HCT116 (cell line): ENCODE results near the gene ITGB1. TPM values are rescaled to one million over a fixed set of nuclear protein-coding genes. Genes with fewer than 3 reads are reported as not detected.

Experiments
- ATAC-seq: fragments of 200-7000 bp; cut with Tn5 transposase; 2 replicates; pipeline ENCODE4 v1.9.1; 2020; ENCODE audit warnings: mild to moderate bottlenecking, moderate library complexity
- BruUV-seq: library from RNA; stranded (reverse); fragments of 400-500 nt; replicated peaks from 2 replicates; lab custom pipeline; 2021; lab: Mats Ljungman, UMichigan
- CTCF ChIA-PET: fragments of 300-600 bp; sonication (Branson Sonifier 250); formaldehyde crosslinking; loops from one replicate; lab custom pipeline; 2021; ENCODE audit warnings: antibody characterized with exemption; lab: Charles Lee
- POLR2A ChIA-PET: fragments of 300-600, 350-600 bp; sonication (Branson Sonifier 250); formaldehyde crosslinking; loops from one replicate; lab custom pipeline; 2021; ENCODE audit warnings: antibody characterized with exemption; lab: Charles Lee
- RAD21 ChIA-PET, 2 experiments: fragments of 300-600 bp; sonication (Branson Sonifier 250); formaldehyde crosslinking; loops; one replicate each; lab custom pipeline; 2023; ENCODE audit warnings: low total read pairs in 2 of 2; ENCODE audit not compliant: uncharacterized antibody in 2 of 2, unreplicated experiment in 2 of 2, low non-redundant PET in 1 of 2; lab: Charles Lee
- DNase-seq: peaks from one replicate; pipeline ENCODE4 v3.0.0-alpha.2; 2010; ENCODE audit warnings: low read depth, low spot score
- H2AFZ ChIP-seq: fragments of 200-600 bp; shearing (Covaris generic), sonication (generic); 2 replicates; pipeline ENCODE4 v1.6.1; 2017; ENCODE audit warnings: low read depth, mixed run types, mixed read lengths, antibody characterized with exemption, low read length; ENCODE audit not compliant: poor library complexity, severe bottlenecking
- H3K27ac ChIP-seq: 2 replicates; pipeline ENCODE4 v1.5.1; 2012; ENCODE audit warnings: low read depth, low read length
- H3K27me3 ChIP-seq: fragments of 200-600 bp; sonication (generic); 2 replicates; pipeline ENCODE4 v1.6.1; 2016; ENCODE audit warnings: mixed run types, low read length, mixed read lengths; ENCODE audit not compliant: insufficient read depth
- H3K36me3 ChIP-seq, 2 experiments: fragments of 200-500 bp in 1 of 2; fragments of 200-600 bp in 1 of 2; sonication (Bioruptor generic) in 1 of 2; sonication (generic) in 1 of 2; 2 replicates each; pipeline versions ENCODE4 v1.5.1 to v1.6.1; 2014 to 2016; ENCODE audit warnings: low read length in 2 of 2, inconsistent platforms in 1 of 2, mixed read lengths in 1 of 2, mixed run types in 1 of 2; ENCODE audit not compliant: insufficient read depth in 2 of 2, control insufficient read depth in 1 of 2
- H3K4me1 ChIP-seq, 2 experiments: fragments of 200-600 bp in 1 of 2; sonication (generic) in 1 of 2; 2 replicates each; pipeline versions ENCODE4 v1.5.1 to v1.6.1; 2012 to 2017; ENCODE audit warnings: low read length in 2 of 2, inconsistent platforms in 1 of 2, mild to moderate bottlenecking in 1 of 2, mixed read lengths in 1 of 2, mixed run types in 1 of 2, moderate library complexity in 1 of 2; ENCODE audit not compliant: insufficient read depth in 2 of 2, control insufficient read depth in 1 of 2
- H3K4me2 ChIP-seq: fragments of 200-600 bp; sonication (generic); 2 replicates; pipeline ENCODE4 v1.6.1; 2017; ENCODE audit warnings: mixed run types, low read length, mixed read lengths
- H3K4me3 ChIP-seq, 2 experiments: fragments of 200-600 bp in 1 of 2; sonication (generic) in 1 of 2; replicated peaks in 1 of 2; 2 replicates each; pipeline ENCODE4 v1.5.1; 2011 to 2016; ENCODE audit warnings: low read length in 2 of 2, control low read depth in 1 of 2, low read depth in 1 of 2, mild to moderate bottlenecking in 1 of 2, mixed read lengths in 1 of 2, mixed run types in 1 of 2
- H3K79me2 ChIP-seq: fragments of 200-600 bp; sonication (generic); 2 replicates; pipeline ENCODE4 v1.6.1; 2017; ENCODE audit warnings: mild to moderate bottlenecking, mixed run types, low read length, moderate library complexity, mixed read lengths; ENCODE audit not compliant: insufficient read depth
- H3K9ac ChIP-seq: fragments of 200-600 bp; sonication (generic); 2 replicates; pipeline ENCODE4 v1.6.1; 2016; ENCODE audit warnings: low read length, mixed read lengths
- H3K9me2 ChIP-seq: fragments of 200-600 bp; sonication (generic), shearing (Covaris generic); 2 replicates; pipeline ENCODE4 v1.6.1; 2017; ENCODE audit warnings: mixed run types, mild to moderate bottlenecking, moderate library complexity; ENCODE audit not compliant: insufficient read depth
- H3K9me3 ChIP-seq, 2 experiments: fragments of 200-500 bp in 1 of 2; fragments of 200-600 bp in 1 of 2; sonication (Bioruptor generic) in 1 of 2; sonication (generic) in 1 of 2; 2 replicates each; pipeline ENCODE4 v1.6.1; 2014 to 2017; ENCODE audit warnings: low read length in 2 of 2, mixed read lengths in 2 of 2, inconsistent platforms in 1 of 2, low read depth in 1 of 2, mild to moderate bottlenecking in 1 of 2, mixed run types in 1 of 2, moderate library complexity in 1 of 2; ENCODE audit not compliant: control insufficient read depth in 1 of 2, insufficient read depth in 1 of 2
- H4K20me1 ChIP-seq: fragments of 200-600 bp; sonication (generic), shearing (Covaris generic); 2 replicates; pipeline ENCODE4 v1.6.1; 2017; ENCODE audit warnings: mixed run types, mild to moderate bottlenecking, moderate library complexity; ENCODE audit not compliant: insufficient read depth
- ATF3 ChIP-seq: IDR thresholded peaks from 2 replicates; pipeline ENCODE4 v1.6.1; 2012
- CBX3 ChIP-seq: IDR thresholded peaks from 2 replicates; pipeline ENCODE4 v1.6.1; 2012; ENCODE audit warnings: low read depth
- CEBPB ChIP-seq: IDR thresholded peaks from 2 replicates; pipeline ENCODE4 v1.6.1; 2012; ENCODE audit warnings: low read depth
- JUND ChIP-seq: IDR thresholded peaks from 2 replicates; pipeline ENCODE4 v1.6.1; 2012
- SIN3A ChIP-seq: IDR thresholded peaks from 2 replicates; pipeline ENCODE4 v1.6.1; 2012; ENCODE audit warnings: low read depth
- SP1 ChIP-seq: IDR thresholded peaks from 2 replicates; pipeline ENCODE4 v1.6.1; 2012; ENCODE audit warnings: low read depth
- ZFX ChIP-seq: fragments of 450-650 bp; IDR thresholded peaks from 2 replicates; pipeline ENCODE4 v1.6.1; 2017
- intact Hi-C: fragments of 100-400 bp; cut with micrococcal nuclease; formaldehyde crosslinking; loops from 2 replicates; pipeline ENCODE4 v1.10.0; 2022
- total RNA-seq: library from RNA; stranded (reverse); gene quantifications from one replicate; pipeline ENCODE4 v1.2.1, GENCODE V29; 2021; ENCODE audit not compliant: unreplicated experiment

Gene ITGB1
- total RNA-seq, 1 experiment from 2014 or later, result 366 TPM

- no peak for TF ChIP-seq JUND
- no peak for TF ChIP-seq SP1
Observed at GRCh38 chr10:32956365-32957197, 1.4 kb downstream of the ITGB1 start (continued).

- no peak overlapping the region for H2AFZ ChIP-seq
- peak overlapping the region; percentile 85 for H3K4me2 ChIP-seq
- no peaks in the 10 kb centered on the region for H3K9me3 ChIP-seq
- no peak for TF ChIP-seq JUND
- TF ChIP-seq CEBPB, result no peak
- TF ChIP-seq SIN3A, result no peak
- no peak for TF ChIP-seq ZFX
- TF ChIP-seq CBX3, result no peak
- no peak for TF ChIP-seq ATF3
- intact Hi-C loops, result no loop called here
- no peaks in the 10 kb centered on the region for H3K9me2 ChIP-seq
- RAD21 ChIA-PET, result interaction anchor here in 1 of 2 experiments (0.6 kb wide), 1 partner anchor 13 kb away, joined by 3 read pairs; no protein-coding TSS in a partner anchor
- H3K4me3 ChIP-seq, result peak overlapping the region in 1 of 2 experiments; percentile 87; a peak in 2 of 4 replicates
- peaks cover 59 to 83% of the 10 kb centered on the region in 2 experiments for H3K4me1 ChIP-seq
- no peak for DNase-seq
- H3K9ac ChIP-seq, result peak overlapping the region; percentile 97
- CTCF ChIA-PET, result interaction anchor here (1.3 to 1.5 kb wide), 2 partner anchors 25 to 53 kb away, joined by 3 to 4 read pairs; no protein-coding TSS in a partner anchor
- H3K27me3 ChIP-seq, result no peaks in the 10 kb centered on the region
- peaks cover 83% of the 10 kb centered on the region for H3K79me2 ChIP-seq
- TSS peak; percentile 44 for BruUV-seq
- ATAC-seq, result no peak
- H3K36me3 ChIP-seq, result peaks cover 0 to 4% of the 10 kb centered on the region in 2 experiments; a peak in 1 of 4 replicates
- POLR2A ChIA-PET, result interaction anchor here (2.7 kb wide), 1 partner anchor 25 kb away, joined by 12 read pairs; no protein-coding TSS in a partner anchor
- peaks cover 8% of the 10 kb centered on the region; the same call in 1 of the 2 replicates for H4K20me1 ChIP-seq
- no peak overlapping the region for H3K27ac ChIP-seq
Observed at GRCh38 chr10:32955790-32956189, 2.2 kb downstream of the ITGB1 start.
